IMR-90 (cell line): ENCODE data around the gene RAI2.

Experiments
- CTCF ChIP-seq: conservative IDR thresholded peaks from 2 replicates; pipeline ENCODE4 v1.5.1; 2012; ENCODE audit warnings: mild to moderate bottlenecking, low read depth, low read length, improper control_type of control experiment
- POLR2A ChIP-seq: IDR thresholded peaks from 2 replicates; pipeline ENCODE4 v1.6.1; 2012; ENCODE audit warnings: mild to moderate bottlenecking, low read depth, low read length

GRCh38 chrX:17758382-17758781 lies 102.7 kb downstream of the RAI2 start:
- TF ChIP-seq CTCF (no peak), POLR2A (no peak)
